HCT116 (cell line): ENCODE results near the gene AIRE. TPM values are rescaled to one million over a fixed set of nuclear protein-coding genes. Genes with fewer than 3 reads are reported as not detected.

Experiments
- ATAC-seq: fragments of 200-7000 bp; cut with Tn5 transposase; 2 replicates; pipeline ENCODE4 v1.9.1; 2020; ENCODE audit warnings: mild to moderate bottlenecking, moderate library complexity
- BruUV-seq: library from RNA; stranded (reverse); fragments of 400-500 nt; replicated peaks from 2 replicates; lab custom pipeline; 2021; lab: Mats Ljungman, UMichigan
- CTCF ChIA-PET: fragments of 300-600 bp; sonication (Branson Sonifier 250); formaldehyde crosslinking; loops from one replicate; lab custom pipeline; 2021; ENCODE audit warnings: antibody characterized with exemption; lab: Charles Lee
- POLR2A ChIA-PET: fragments of 300-600, 350-600 bp; sonication (Branson Sonifier 250); formaldehyde crosslinking; loops from one replicate; lab custom pipeline; 2021; ENCODE audit warnings: antibody characterized with exemption; lab: Charles Lee
- RAD21 ChIA-PET, 2 experiments: fragments of 300-600 bp; sonication (Branson Sonifier 250); formaldehyde crosslinking; loops; one replicate each; lab custom pipeline; 2023; ENCODE audit warnings: low total read pairs in 2 of 2; ENCODE audit not compliant: uncharacterized antibody in 2 of 2, unreplicated experiment in 2 of 2, low non-redundant PET in 1 of 2; lab: Charles Lee
- DNase-seq: peaks from one replicate; pipeline ENCODE4 v3.0.0-alpha.2; 2010; ENCODE audit warnings: low read depth, low spot score
- H2AFZ ChIP-seq: fragments of 200-600 bp; shearing (Covaris generic), sonication (generic); 2 replicates; pipeline ENCODE4 v1.6.1; 2017; ENCODE audit warnings: low read depth, mixed run types, mixed read lengths, antibody characterized with exemption, low read length; ENCODE audit not compliant: poor library complexity, severe bottlenecking
- H3K27ac ChIP-seq: 2 replicates; pipeline ENCODE4 v1.5.1; 2012; ENCODE audit warnings: low read depth, low read length
- H3K27me3 ChIP-seq: fragments of 200-600 bp; sonication (generic); 2 replicates; pipeline ENCODE4 v1.6.1; 2016; ENCODE audit warnings: mixed run types, low read length, mixed read lengths; ENCODE audit not compliant: insufficient read depth
- H3K36me3 ChIP-seq, 2 experiments: fragments of 200-500 bp in 1 of 2; fragments of 200-600 bp in 1 of 2; sonication (Bioruptor generic) in 1 of 2; sonication (generic) in 1 of 2; 2 replicates each; pipeline versions ENCODE4 v1.5.1 to v1.6.1; 2014 to 2016; ENCODE audit warnings: low read length in 2 of 2, inconsistent platforms in 1 of 2, mixed read lengths in 1 of 2, mixed run types in 1 of 2; ENCODE audit not compliant: insufficient read depth in 2 of 2, control insufficient read depth in 1 of 2
- H3K4me1 ChIP-seq, 2 experiments: fragments of 200-600 bp in 1 of 2; sonication (generic) in 1 of 2; 2 replicates each; pipeline versions ENCODE4 v1.5.1 to v1.6.1; 2012 to 2017; ENCODE audit warnings: low read length in 2 of 2, inconsistent platforms in 1 of 2, mild to moderate bottlenecking in 1 of 2, mixed read lengths in 1 of 2, mixed run types in 1 of 2, moderate library complexity in 1 of 2; ENCODE audit not compliant: insufficient read depth in 2 of 2, control insufficient read depth in 1 of 2
- H3K4me2 ChIP-seq: fragments of 200-600 bp; sonication (generic); 2 replicates; pipeline ENCODE4 v1.6.1; 2017; ENCODE audit warnings: mixed run types, low read length, mixed read lengths
- H3K4me3 ChIP-seq, 2 experiments: fragments of 200-600 bp in 1 of 2; sonication (generic) in 1 of 2; replicated peaks in 1 of 2; 2 replicates each; pipeline ENCODE4 v1.5.1; 2011 to 2016; ENCODE audit warnings: low read length in 2 of 2, control low read depth in 1 of 2, low read depth in 1 of 2, mild to moderate bottlenecking in 1 of 2, mixed read lengths in 1 of 2, mixed run types in 1 of 2
- H3K79me2 ChIP-seq: fragments of 200-600 bp; sonication (generic); 2 replicates; pipeline ENCODE4 v1.6.1; 2017; ENCODE audit warnings: mild to moderate bottlenecking, mixed run types, low read length, moderate library complexity, mixed read lengths; ENCODE audit not compliant: insufficient read depth
- H3K9ac ChIP-seq: fragments of 200-600 bp; sonication (generic); 2 replicates; pipeline ENCODE4 v1.6.1; 2016; ENCODE audit warnings: low read length, mixed read lengths
- H3K9me2 ChIP-seq: fragments of 200-600 bp; sonication (generic), shearing (Covaris generic); 2 replicates; pipeline ENCODE4 v1.6.1; 2017; ENCODE audit warnings: mixed run types, mild to moderate bottlenecking, moderate library complexity; ENCODE audit not compliant: insufficient read depth
- H3K9me3 ChIP-seq, 2 experiments: fragments of 200-500 bp in 1 of 2; fragments of 200-600 bp in 1 of 2; sonication (Bioruptor generic) in 1 of 2; sonication (generic) in 1 of 2; 2 replicates each; pipeline ENCODE4 v1.6.1; 2014 to 2017; ENCODE audit warnings: low read length in 2 of 2, mixed read lengths in 2 of 2, inconsistent platforms in 1 of 2, low read depth in 1 of 2, mild to moderate bottlenecking in 1 of 2, mixed run types in 1 of 2, moderate library complexity in 1 of 2; ENCODE audit not compliant: control insufficient read depth in 1 of 2, insufficient read depth in 1 of 2
- H4K20me1 ChIP-seq: fragments of 200-600 bp; sonication (generic), shearing (Covaris generic); 2 replicates; pipeline ENCODE4 v1.6.1; 2017; ENCODE audit warnings: mixed run types, mild to moderate bottlenecking, moderate library complexity; ENCODE audit not compliant: insufficient read depth
- EZH2 ChIP-seq: fragments of 200-600 bp; sonication (generic); IDR thresholded peaks from 2 replicates; pipeline ENCODE4 v1.6.1; 2017; ENCODE audit warnings: antibody characterized with exemption, mixed run types
- JUND ChIP-seq: IDR thresholded peaks from 2 replicates; pipeline ENCODE4 v1.6.1; 2012
- POLR2AphosphoS5 ChIP-seq: IDR thresholded peaks from 2 replicates; pipeline ENCODE4 v1.6.1; 2011; ENCODE audit warnings: mild to moderate bottlenecking, low read depth, low read length, moderate library complexity
- SIN3A ChIP-seq: IDR thresholded peaks from 2 replicates; pipeline ENCODE4 v1.6.1; 2012; ENCODE audit warnings: low read depth
- YY1 ChIP-seq: IDR thresholded peaks from 2 replicates; pipeline ENCODE4 v1.6.1; 2011; ENCODE audit warnings: low read length, low read depth, moderate library complexity, mild to moderate bottlenecking; ENCODE audit not compliant: insufficient replicate concordance; ENCODE audit errors: extremely low read depth
- intact Hi-C: fragments of 100-400 bp; cut with micrococcal nuclease; formaldehyde crosslinking; loops from 2 replicates; pipeline ENCODE4 v1.10.0; 2022
- total RNA-seq: library from RNA; stranded (reverse); gene quantifications from one replicate; pipeline ENCODE4 v1.2.1, GENCODE V29; 2021; ENCODE audit not compliant: unreplicated experiment
- TF ChIP-seq, protein P1 (sequence below): IDR thresholded peaks from 2 replicates; pipeline ENCODE4 v1.6.1; 2012
- TF ChIP-seq, protein P2 (sequence below): IDR thresholded peaks from 2 replicates; pipeline ENCODE4 v1.6.1; 2012; ENCODE audit warnings: low read depth

The AIRE gene
- total RNA-seq, 1 experiment from 2014 or later, result not detected

DNA sequence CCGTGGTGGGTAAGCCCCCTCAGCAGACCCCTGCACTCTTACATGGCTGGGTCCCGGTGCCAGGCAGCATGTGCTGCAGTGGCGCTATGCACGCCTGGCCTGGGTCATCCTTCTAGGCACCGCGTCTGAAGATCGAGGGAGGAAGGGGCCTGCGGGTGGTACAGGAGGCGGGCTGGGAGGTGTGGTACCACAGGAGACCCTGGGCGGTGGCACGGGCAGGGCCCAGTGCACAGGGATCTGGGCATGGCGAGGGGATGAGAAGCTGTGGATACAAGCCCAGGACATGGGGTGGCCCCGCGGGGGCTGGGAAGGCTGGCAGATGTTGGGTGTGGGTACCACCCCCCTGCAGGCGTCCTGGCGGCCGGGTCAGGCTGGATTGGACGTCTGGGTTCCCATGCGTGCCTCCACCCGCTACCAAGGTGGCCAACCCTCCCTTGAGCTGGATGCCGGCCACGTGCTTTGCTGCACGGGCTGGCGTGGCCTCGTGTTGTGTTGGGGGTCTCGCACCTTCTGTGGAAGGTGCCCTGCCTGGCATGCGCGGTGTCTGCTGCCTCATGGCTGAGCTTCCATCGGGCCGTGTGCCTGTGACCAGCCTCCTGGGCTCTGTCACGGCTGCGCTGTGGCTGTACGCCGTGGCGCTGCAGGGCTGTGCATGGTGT, 33.9 kb downstream of the AIRE start:
- Histone ChIP-seq H3K9me3 (no peaks in the 10 kb centered on the region), H3K9ac (no peak overlapping the region), H3K27me3 (no peaks in the 10 kb centered on the region), H2AFZ (no peak overlapping the region), H3K79me2 (no peaks in the 10 kb centered on the region), H3K4me3 (no peak overlapping the region), H3K36me3 (peaks cover 0 to 7% of the 10 kb centered on the region in 2 experiments; a peak in 2 of 4 replicates), H3K27ac (no peak overlapping the region), H4K20me1 (no peaks in the 10 kb centered on the region), H3K4me1 (no peaks in the 10 kb centered on the region), H3K4me2 (no peak overlapping the region), H3K9me2 (no peaks in the 10 kb centered on the region)
- DNase-seq, result no peak
- CTCF ChIA-PET, result no interaction called here
- intact Hi-C loops, result no loop called here
- TF ChIP-seq SIN3A (no peak), YY1 (no peak), EZH2 (no peak), POLR2AphosphoS5 (no peak), JUND (no peak)
- TF ChIP-seq, protein P1, sequence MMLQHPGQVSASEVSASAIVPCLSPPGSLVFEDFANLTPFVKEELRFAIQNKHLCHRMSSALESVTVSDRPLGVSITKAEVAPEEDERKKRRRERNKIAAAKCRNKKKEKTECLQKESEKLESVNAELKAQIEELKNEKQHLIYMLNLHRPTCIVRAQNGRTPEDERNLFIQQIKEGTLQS, result no peak
- TF ChIP-seq, protein P2, sequence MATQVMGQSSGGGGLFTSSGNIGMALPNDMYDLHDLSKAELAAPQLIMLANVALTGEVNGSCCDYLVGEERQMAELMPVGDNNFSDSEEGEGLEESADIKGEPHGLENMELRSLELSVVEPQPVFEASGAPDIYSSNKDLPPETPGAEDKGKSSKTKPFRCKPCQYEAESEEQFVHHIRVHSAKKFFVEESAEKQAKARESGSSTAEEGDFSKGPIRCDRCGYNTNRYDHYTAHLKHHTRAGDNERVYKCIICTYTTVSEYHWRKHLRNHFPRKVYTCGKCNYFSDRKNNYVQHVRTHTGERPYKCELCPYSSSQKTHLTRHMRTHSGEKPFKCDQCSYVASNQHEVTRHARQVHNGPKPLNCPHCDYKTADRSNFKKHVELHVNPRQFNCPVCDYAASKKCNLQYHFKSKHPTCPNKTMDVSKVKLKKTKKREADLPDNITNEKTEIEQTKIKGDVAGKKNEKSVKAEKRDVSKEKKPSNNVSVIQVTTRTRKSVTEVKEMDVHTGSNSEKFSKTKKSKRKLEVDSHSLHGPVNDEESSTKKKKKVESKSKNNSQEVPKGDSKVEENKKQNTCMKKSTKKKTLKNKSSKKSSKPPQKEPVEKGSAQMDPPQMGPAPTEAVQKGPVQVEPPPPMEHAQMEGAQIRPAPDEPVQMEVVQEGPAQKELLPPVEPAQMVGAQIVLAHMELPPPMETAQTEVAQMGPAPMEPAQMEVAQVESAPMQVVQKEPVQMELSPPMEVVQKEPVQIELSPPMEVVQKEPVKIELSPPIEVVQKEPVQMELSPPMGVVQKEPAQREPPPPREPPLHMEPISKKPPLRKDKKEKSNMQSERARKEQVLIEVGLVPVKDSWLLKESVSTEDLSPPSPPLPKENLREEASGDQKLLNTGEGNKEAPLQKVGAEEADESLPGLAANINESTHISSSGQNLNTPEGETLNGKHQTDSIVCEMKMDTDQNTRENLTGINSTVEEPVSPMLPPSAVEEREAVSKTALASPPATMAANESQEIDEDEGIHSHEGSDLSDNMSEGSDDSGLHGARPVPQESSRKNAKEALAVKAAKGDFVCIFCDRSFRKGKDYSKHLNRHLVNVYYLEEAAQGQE, result no peak
- ATAC-seq, result no peak
- BruUV-seq, result no TSS peak
- RAD21 ChIA-PET, result no interaction called here
- POLR2A ChIA-PET, result no interaction called here
